GM10266 (cell line): ENCODE results near the gene CAMK1.

ENCODE experiments used
- DNase-seq: peaks from one replicate; pipeline ENCODE4 v3.0.0; 2012; ENCODE audit errors: extremely low spot score
- CTCF ChIP-seq: IDR thresholded peaks from 2 replicates; pipeline ENCODE4 v1.5.1; 2012; ENCODE audit warnings: mild to moderate bottlenecking, low read depth; ENCODE audit not compliant: control insufficient read depth, insufficient read depth; ENCODE audit errors: missing control alignments

Gene CAMK1

GRCh38 chr3:9712415-9712814 lies 57.3 kb downstream of the CAMK1 start:
- TF ChIP-seq CTCF = no peak
- no peak for DNase-seq

- no peak for DNase-seq
- no peak for TF ChIP-seq CTCF
These were observed 59.5 kb downstream of the CAMK1 start for GRCh38 chr3:9710174-9710739.
